ENCODE measurements around the gene SHC3.

SHC3 gene

GRCh38 chr9:89153232-89154017, 25.2 kb downstream of the SHC3 start:
- DNase-seq: no peak

GRCh38 chr9:89149726-89150125, 28.9 kb downstream of the SHC3 start:
- no peak for DNase-seq

- DNase-seq: no peak
These were observed 33.5 kb downstream of the SHC3 start for GRCh38 chr9:89145097-89145496.

- DNase-seq: no peak
These were observed 34.4 kb downstream of the SHC3 start for GRCh38 chr9:89144238-89144637.

- no peak for DNase-seq
These were observed 35.4 kb downstream of the SHC3 start for GRCh38 chr9:89143266-89143665.

- DNase-seq: no peak
These were observed 39.2 kb downstream of the SHC3 start for GRCh38 chr9:89139455-89139854.

GRCh38 chr9:89138463-89139390, 39.9 kb downstream of the SHC3 start:
- DNase-seq: no peak

- no peak for DNase-seq
These were observed 40.8 kb downstream of the SHC3 start for GRCh38 chr9:89137542-89138462.

- no peak for DNase-seq
These were observed 42.9 kb downstream of the SHC3 start for GRCh38 chr9:89135591-89136166.

- no peak for DNase-seq
These were observed 43.9 kb downstream of the SHC3 start for GRCh38 chr9:89134709-89135108.

- no peak for DNase-seq
These were observed 55.7 kb downstream of the SHC3 start for GRCh38 chr9:89122949-89123348.

- DNase-seq: no peak
These were observed 57.9 kb downstream of the SHC3 start for GRCh38 chr9:89120704-89121103.

- DNase-seq: no peak
These were observed 61.8 kb downstream of the SHC3 start for GRCh38 chr9:89116805-89117192.

GRCh38 chr9:89116064-89116804, 62.4 kb downstream of the SHC3 start:
- DNase-seq: no peak

GRCh38 chr9:89115426-89115825, 63.2 kb downstream of the SHC3 start:
- DNase-seq: no peak

- DNase-seq: no peak
These were observed 63.9 kb downstream of the SHC3 start for GRCh38 chr9:89114741-89115140.

- DNase-seq: no peak
These were observed 64.8 kb downstream of the SHC3 start for GRCh38 chr9:89113851-89114250.

- DNase-seq: no peak
These were observed 66.4 kb downstream of the SHC3 start for GRCh38 chr9:89112243-89112642.

GRCh38 chr9:89109666-89110065, 69.0 kb downstream of the SHC3 start:
- DNase-seq: no peak

- DNase-seq: no peak
These were observed 71.2 kb downstream of the SHC3 start for GRCh38 chr9:89107406-89107805.

GRCh38 chr9:89106224-89106851, 72.3 kb downstream of the SHC3 start:
- DNase-seq: no peak
